CD14-positive monocyte (primary cell): Measurements from ENCODE around the gene GOLGA6L22. TPM values are rescaled to one million over a fixed set of nuclear protein-coding genes. Genes with fewer than 3 reads are reported as not detected.
"Not testable (repeated sequence)": the region's sequence is repeated elsewhere in the genome, so short reads cannot be mapped to it uniquely, and the experiment has no call there.

Experiments
- DNase-seq, 3 donors: peaks; one replicate each; pipeline ENCODE4 v3.0.0-alpha.2; 2011 to 2022
- H2AFZ ChIP-seq: 2 replicates; pipeline ENCODE4 v1.6.0; 2012; ENCODE audit warnings: mild to moderate bottlenecking, low read depth, low read length, inconsistent platforms; ENCODE audit not compliant: insufficient read depth, poor library complexity, severe bottlenecking
- H3K27ac ChIP-seq, 2 donors: 1 replicate in 1 of 2; 2 replicates in 1 of 2; pipeline ENCODE4 v1.5.1; 2012 to 2013; ENCODE audit warnings: low read length in 2 of 2, control low read depth in 1 of 2, inconsistent platforms in 1 of 2, low read depth in 1 of 2, mild to moderate bottlenecking in 1 of 2
- H3K27me3 ChIP-seq, 2 donors: one replicate each; pipeline versions ENCODE4 v1.6.0 to v1.6.1; 2011 to 2013; ENCODE audit warnings: low read length in 2 of 2; ENCODE audit not compliant: control insufficient read depth in 2 of 2, insufficient read depth in 2 of 2
- H3K36me3 ChIP-seq, 2 donors: replicated peaks in 1 of 2; 1 replicate in 1 of 2; 2 replicates in 1 of 2; pipeline versions ENCODE4 v1.5.1 to v1.6.1; 2012 to 2013; ENCODE audit warnings: low read length in 2 of 2, control low read depth in 1 of 2, inconsistent platforms in 1 of 2, mild to moderate bottlenecking in 1 of 2; ENCODE audit not compliant: insufficient read depth in 2 of 2, control insufficient read depth in 1 of 2
- H3K4me1 ChIP-seq, 2 donors: 1 replicate in 1 of 2; 2 replicates in 1 of 2; pipeline versions ENCODE4 v1.5.1 to v1.6.1; 2012 to 2013; ENCODE audit warnings: low read length in 2 of 2, control low read depth in 1 of 2, inconsistent platforms in 1 of 2, mild to moderate bottlenecking in 1 of 2, moderate library complexity in 1 of 2; ENCODE audit not compliant: insufficient read depth in 2 of 2, control insufficient read depth in 1 of 2
- H3K4me2 ChIP-seq: replicated peaks from 2 replicates; pipeline ENCODE3; 2012; ENCODE audit warnings: low read length, moderate library complexity, mild to moderate bottlenecking; ENCODE audit not compliant: poor library complexity, severe bottlenecking; ENCODE audit errors: extremely low read depth
- H3K4me3 ChIP-seq, 3 experiments: fragments of 200-600 bp in 1 of 3; sonication (generic) in 1 of 3; replicated peaks in 1 of 3; 1 replicate in 2 of 3; 2 replicates in 1 of 3; pipeline ENCODE4 v1.5.1; 2011 to 2013; ENCODE audit warnings: low read length in 3 of 3, mild to moderate bottlenecking in 3 of 3, control low read depth in 2 of 3, low read depth in 2 of 3, inconsistent platforms in 1 of 3, moderate library complexity in 1 of 3
- H3K79me2 ChIP-seq: 2 replicates; pipeline ENCODE4 v1.6.0; 2012; ENCODE audit warnings: mild to moderate bottlenecking, control low read depth, inconsistent platforms, low read length, moderate library complexity; ENCODE audit not compliant: insufficient read depth
- H3K9ac ChIP-seq: 2 replicates; pipeline ENCODE4 v1.6.0; 2017; ENCODE audit warnings: low read length, mild to moderate bottlenecking; ENCODE audit not compliant: insufficient read depth, poor library complexity, severe bottlenecking
- H3K9me3 ChIP-seq, 2 donors: replicated peaks in 1 of 2; 1 replicate in 1 of 2; 2 replicates in 1 of 2; pipeline versions ENCODE4 v1.5.1 to v1.6.1; 2012 to 2013; ENCODE audit warnings: low read length in 2 of 2, control low read depth in 1 of 2; ENCODE audit not compliant: control insufficient read depth in 1 of 2, insufficient read depth in 1 of 2
- H4K20me1 ChIP-seq: 2 replicates; pipeline ENCODE4 v1.6.0; 2012; ENCODE audit warnings: mild to moderate bottlenecking, low read length, control low read depth, moderate library complexity; ENCODE audit not compliant: insufficient read depth
- H3K27ac Mint-ChIP-seq, 7 donors: one replicate each; pipeline ENCODE4 v1.8.0; 2020; ENCODE audit warnings: mild to moderate bottlenecking in 7 of 7, mixed read lengths in 7 of 7, moderate library complexity in 6 of 7, inconsistent platforms in 2 of 7
- H3K27me3 Mint-ChIP-seq, 3 donors: one replicate each; pipeline ENCODE4 v1.8.0; 2021 to 2022; ENCODE audit warnings: low read depth in 3 of 3, mild to moderate bottlenecking in 3 of 3, mixed read lengths in 3 of 3, moderate library complexity in 3 of 3, inconsistent platforms in 1 of 3
- H3K36me3 Mint-ChIP-seq, 2 donors: one replicate each; pipeline ENCODE4 v1.8.0; 2020; ENCODE audit warnings: mixed read lengths in 2 of 2, inconsistent platforms in 1 of 2, mild to moderate bottlenecking in 1 of 2
- H3K4me1 Mint-ChIP-seq: one replicate; pipeline ENCODE4 v1.8.0; 2020; ENCODE audit warnings: mild to moderate bottlenecking, mixed read lengths
- H3K4me3 Mint-ChIP-seq, 2 donors: one replicate each; pipeline ENCODE4 v1.8.0; 2020; ENCODE audit warnings: mild to moderate bottlenecking in 2 of 2, mixed read lengths in 2 of 2, moderate library complexity in 1 of 2
- H3K9me3 Mint-ChIP-seq, 7 donors: one replicate each; pipeline ENCODE4 v1.8.0; 2020 to 2022; ENCODE audit warnings: mixed read lengths in 7 of 7, mild to moderate bottlenecking in 6 of 7, moderate library complexity in 6 of 7, inconsistent platforms in 2 of 7
- WGBS: methylation state at CpG from one replicate; pipeline ENCODE4 v1.1.5; 2013; ENCODE audit warnings: missing lambda C conversion rate; ENCODE audit not compliant: insufficient coverage; 5-methylcytosine and 5-hydroxymethylcytosine counted together
- intact Hi-C, 2 donors: fragments of 100-400 bp; cut with micrococcal nuclease; formaldehyde crosslinking; loops; one replicate each; pipeline versions ENCODE4 v1.15.0 to v1.15.1; 2023
- polyA plus RNA-seq, 3 donors: library from polyadenylated mRNA; depleted of rRNA in 1 of 3; unstranded in 2 of 3; stranded (reverse) in 1 of 3; fragments of 300-500 nt in 2 of 3; fragments of >200 nt in 1 of 3; fragmentation: Illumina TruSeq in 2 of 3; gene quantifications; 1 replicate in 2 of 3; 2 replicates in 1 of 3; pipeline ENCODE4 v1.2.3, GENCODE V29; 2012 to 2021

Gene GOLGA6L22
- polyA plus RNA-seq, 3 donors: not detected

- H3K36me3 Mint-ChIP-seq, H3K4me1 ChIP-seq, H3K9me3 Mint-ChIP-seq, H3K27me3 Mint-ChIP-seq, H3K27ac ChIP-seq, H4K20me1 ChIP-seq, H3K9me3 ChIP-seq, H3K36me3 ChIP-seq, H3K4me2 ChIP-seq, H3K4me1 Mint-ChIP-seq, H3K4me3 ChIP-seq, H3K79me2 ChIP-seq, intact Hi-C loops, H3K9ac ChIP-seq, H3K27me3 ChIP-seq, H2AFZ ChIP-seq, H3K27ac Mint-ChIP-seq: not testable (repeated sequence)
- peak overlapping the region; percentile 75 to 82 for H3K4me3 Mint-ChIP-seq
- WGBS: no CpG with 5 or more reads among the region's 86 CpGs
- DNase-seq: peak in 2 of 3 donors; percentile 2 to 17
Observed at GRCh38 chr15:22494490-22495113, 35.9 kb downstream of the GOLGA6L22 start.

DNA sequence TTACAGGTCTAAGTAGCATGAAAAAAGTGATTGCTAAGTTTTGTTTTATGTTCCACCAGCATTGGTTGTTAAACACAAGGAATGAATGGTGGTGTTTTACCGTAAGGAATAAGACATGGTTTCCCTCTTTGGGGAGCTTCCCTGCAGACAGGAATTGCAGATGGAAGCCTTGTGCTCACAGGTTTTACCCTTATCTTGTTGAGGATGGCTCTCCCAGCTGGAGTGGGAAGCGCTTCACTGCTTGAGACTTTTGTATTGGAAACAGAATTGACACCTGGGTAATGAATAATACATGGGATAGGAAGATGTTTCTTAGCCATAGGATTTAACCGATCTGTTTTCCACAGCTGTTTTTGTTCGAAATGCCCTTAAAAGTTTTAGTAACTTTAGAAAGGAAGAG, 38.5 kb downstream of the GOLGA6L22 start:
- H3K4me1 ChIP-seq, H3K36me3 ChIP-seq, H3K27me3 ChIP-seq, H3K79me2 ChIP-seq, H3K27ac Mint-ChIP-seq, H3K27me3 Mint-ChIP-seq, H3K4me1 Mint-ChIP-seq, intact Hi-C loops, H3K9ac ChIP-seq, H3K4me3 Mint-ChIP-seq, H4K20me1 ChIP-seq, H2AFZ ChIP-seq, H3K36me3 Mint-ChIP-seq, H3K9me3 ChIP-seq, H3K4me2 ChIP-seq, H3K9me3 Mint-ChIP-seq, H3K4me3 ChIP-seq, H3K27ac ChIP-seq, DNase-seq: not testable (repeated sequence)
- WGBS: no CpG with 5 or more reads among the region's 4 CpGs

GRCh38 chr15:22498220-22498925, 39.7 kb downstream of the GOLGA6L22 start:
- H3K4me2 ChIP-seq, H3K4me1 Mint-ChIP-seq, H3K27me3 Mint-ChIP-seq, H2AFZ ChIP-seq, H3K27ac Mint-ChIP-seq, H3K79me2 ChIP-seq, H3K27ac ChIP-seq, H3K36me3 ChIP-seq, H3K9me3 ChIP-seq, H3K4me3 ChIP-seq, H3K4me3 Mint-ChIP-seq, H3K9ac ChIP-seq, H4K20me1 ChIP-seq, DNase-seq, H3K27me3 ChIP-seq, H3K36me3 Mint-ChIP-seq, H3K9me3 Mint-ChIP-seq, H3K4me1 ChIP-seq, intact Hi-C loops: not testable (repeated sequence)
- WGBS: no CpG with 5 or more reads among the region's 5 CpGs

DNA sequence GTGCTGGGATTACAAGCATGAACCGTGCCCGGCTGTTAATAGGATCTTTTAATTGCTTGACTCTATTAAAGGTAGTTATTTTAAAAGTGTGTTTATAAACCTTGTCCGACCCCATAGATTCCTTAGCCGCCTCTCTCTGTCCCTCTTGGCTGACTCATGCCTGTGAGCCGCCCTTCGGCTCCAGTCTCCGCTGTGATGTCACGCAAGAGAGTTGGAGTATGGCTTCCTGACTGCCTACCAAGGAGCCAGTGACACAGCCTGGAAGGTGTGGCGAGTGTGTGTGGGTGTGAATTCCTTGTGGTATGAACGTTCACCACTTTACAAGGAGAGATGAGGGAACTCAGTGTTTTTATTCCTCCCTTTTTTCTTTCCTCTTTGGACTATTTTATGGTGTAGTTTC, 43.6 kb downstream of the GOLGA6L22 start:
- H3K4me3 Mint-ChIP-seq: not testable (repeated sequence)

More for the DNA sequence above, 43.6 kb downstream of the GOLGA6L22 start:
- H3K4me1 Mint-ChIP-seq, H3K79me2 ChIP-seq, H3K4me3 ChIP-seq, H3K9me3 Mint-ChIP-seq, H3K36me3 ChIP-seq, H3K36me3 Mint-ChIP-seq, H3K4me1 ChIP-seq, DNase-seq, H3K27me3 ChIP-seq, H3K9me3 ChIP-seq, H4K20me1 ChIP-seq, intact Hi-C loops, H3K9ac ChIP-seq, H3K27ac ChIP-seq, H3K27ac Mint-ChIP-seq, H3K4me2 ChIP-seq, H3K27me3 Mint-ChIP-seq, H2AFZ ChIP-seq: not testable (repeated sequence)
- no CpG with 5 or more reads among the region's 10 CpGs for WGBS
